Liver (tissue), 3 donors: ENCODE data around the gene RAD51B.

ENCODE experiments used
- HNF4A ChIP-seq, 2 donors: conservative IDR thresholded peaks; 2 replicates each; pipeline ENCODE4 v1.6.1; 2016; ENCODE audit warnings: antibody characterized with exemption in 2 of 2, mild to moderate bottlenecking in 2 of 2
- RAD21 ChIP-seq, 2 donors: IDR thresholded peaks; 2 replicates each; pipeline ENCODE4 v1.6.1; 2016; ENCODE audit warnings: antibody characterized with exemption in 2 of 2, mild to moderate bottlenecking in 2 of 2
- TF ChIP-seq, protein P1 (sequence below): IDR thresholded peaks from 2 replicates; pipeline ENCODE4 v1.6.1; 2016; ENCODE audit warnings: antibody characterized with exemption
- TF ChIP-seq, protein P2 (sequence below): fragments of 150-350 bp; IDR thresholded peaks from 2 replicates; pipeline ENCODE4 v1.5.1; 2017; ENCODE audit warnings: improper control_type of control experiment, low read depth, low read length; ENCODE audit not compliant: missing input control
- donor health status: healthy.
- donor health status: healthy.

DNA sequence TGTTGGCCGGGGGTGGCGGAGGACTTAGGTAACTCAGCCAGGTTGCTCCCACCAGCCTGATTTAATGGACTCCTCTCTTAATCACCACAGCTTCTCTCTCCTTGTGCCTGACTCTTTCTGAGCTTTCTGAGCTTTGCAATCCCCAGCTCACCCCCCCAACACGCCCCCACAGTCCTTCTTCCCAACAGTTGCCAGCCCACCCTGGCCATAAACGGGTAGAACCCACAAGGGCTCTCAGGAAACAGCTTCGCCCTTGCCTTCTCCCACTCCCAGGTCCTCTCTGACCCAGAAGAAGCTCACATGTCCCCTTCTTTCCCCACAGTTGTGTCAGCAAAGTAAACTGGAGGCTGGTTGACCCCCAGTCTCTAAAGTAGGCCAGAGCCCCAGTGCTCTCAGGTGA is 940.4 kb downstream of the RAD51B start:
- TF ChIP-seq, protein P1, sequence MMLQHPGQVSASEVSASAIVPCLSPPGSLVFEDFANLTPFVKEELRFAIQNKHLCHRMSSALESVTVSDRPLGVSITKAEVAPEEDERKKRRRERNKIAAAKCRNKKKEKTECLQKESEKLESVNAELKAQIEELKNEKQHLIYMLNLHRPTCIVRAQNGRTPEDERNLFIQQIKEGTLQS, result no peak
- no peak for TF ChIP-seq HNF4A (conservative IDR thresholded peaks at IDR 0.05)
- TF ChIP-seq, protein P2, sequence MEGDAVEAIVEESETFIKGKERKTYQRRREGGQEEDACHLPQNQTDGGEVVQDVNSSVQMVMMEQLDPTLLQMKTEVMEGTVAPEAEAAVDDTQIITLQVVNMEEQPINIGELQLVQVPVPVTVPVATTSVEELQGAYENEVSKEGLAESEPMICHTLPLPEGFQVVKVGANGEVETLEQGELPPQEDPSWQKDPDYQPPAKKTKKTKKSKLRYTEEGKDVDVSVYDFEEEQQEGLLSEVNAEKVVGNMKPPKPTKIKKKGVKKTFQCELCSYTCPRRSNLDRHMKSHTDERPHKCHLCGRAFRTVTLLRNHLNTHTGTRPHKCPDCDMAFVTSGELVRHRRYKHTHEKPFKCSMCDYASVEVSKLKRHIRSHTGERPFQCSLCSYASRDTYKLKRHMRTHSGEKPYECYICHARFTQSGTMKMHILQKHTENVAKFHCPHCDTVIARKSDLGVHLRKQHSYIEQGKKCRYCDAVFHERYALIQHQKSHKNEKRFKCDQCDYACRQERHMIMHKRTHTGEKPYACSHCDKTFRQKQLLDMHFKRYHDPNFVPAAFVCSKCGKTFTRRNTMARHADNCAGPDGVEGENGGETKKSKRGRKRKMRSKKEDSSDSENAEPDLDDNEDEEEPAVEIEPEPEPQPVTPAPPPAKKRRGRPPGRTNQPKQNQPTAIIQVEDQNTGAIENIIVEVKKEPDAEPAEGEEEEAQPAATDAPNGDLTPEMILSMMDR, result no peak
- TF ChIP-seq RAD21 (IDR thresholded peaks at IDR 0.05), result no peak
